Neural cell (in vitro differentiated cells): Measurements from ENCODE around the gene RRAS2. TPM values are rescaled to one million over a fixed set of nuclear protein-coding genes. Genes with fewer than 3 reads are reported as not detected.

ENCODE experiments used
- H2AFZ ChIP-seq: fragments of 200-600, 300-800 bp; sonication (generic), shearing (Covaris generic); 2 replicates; pipeline ENCODE4 v1.6.0; 2014; ENCODE audit warnings: low read depth, mild to moderate bottlenecking, antibody characterized with exemption, low read length, moderate library complexity
- H3F3A ChIP-seq: fragments of 200-600 bp; shearing (Covaris generic); 2 replicates; pipeline ENCODE4 v1.6.1; 2016; ENCODE audit warnings: mild to moderate bottlenecking, moderate library complexity, mixed read lengths, antibody characterized with exemption, low read length; ENCODE audit not compliant: insufficient read depth, poor library complexity, severe bottlenecking
- H3K27ac ChIP-seq: fragments of 200-600, 300-800 bp; sonication (generic), shearing (Covaris generic); 2 replicates; pipeline ENCODE4 v1.5.1; 2014; ENCODE audit warnings: mild to moderate bottlenecking, low read length, moderate library complexity
- H3K27me3 ChIP-seq: fragments of 300-800, 200-600 bp; sonication (generic), shearing (Covaris generic); 2 replicates; pipeline ENCODE4 v1.6.0; 2014; ENCODE audit warnings: mild to moderate bottlenecking, low read depth, low read length, moderate library complexity; ENCODE audit not compliant: insufficient read depth
- H3K36me3 ChIP-seq: fragments of 300-800, 200-600 bp; sonication (generic), shearing (Covaris generic); 2 replicates; pipeline ENCODE4 v1.5.1; 2014; ENCODE audit warnings: mild to moderate bottlenecking, antibody characterized with exemption, low read length, moderate library complexity; ENCODE audit not compliant: insufficient read depth
- H3K4me2 ChIP-seq: fragments of 300-800, 200-600 bp; sonication (generic), shearing (Covaris generic); 2 replicates; pipeline ENCODE4 v1.6.0; 2014; ENCODE audit warnings: mild to moderate bottlenecking, low read length
- H3K4me3 ChIP-seq: fragments of 300-800, 200-600 bp; sonication (generic), shearing (Covaris generic); 2 replicates; pipeline ENCODE4 v1.5.1; 2014; ENCODE audit warnings: mild to moderate bottlenecking, low read length, moderate library complexity
- H3K79me2 ChIP-seq: fragments of 200-600 bp; shearing (Covaris generic); replicated peaks from 2 replicates; pipeline ENCODE4 v1.6.0; 2014; ENCODE audit warnings: mild to moderate bottlenecking, low read length, moderate library complexity; ENCODE audit not compliant: insufficient read depth
- H3K9ac ChIP-seq: fragments of 300-800, 200-600 bp; sonication (generic), shearing (Covaris generic); 2 replicates; pipeline ENCODE4 v1.6.1; 2016; ENCODE audit warnings: mild to moderate bottlenecking, low read length, mixed read lengths
- H3K9me2 ChIP-seq: fragments of 200-600 bp; shearing (Covaris generic); 2 replicates; pipeline ENCODE4 v1.6.1; 2016; ENCODE audit warnings: mild to moderate bottlenecking, low read length, mixed read lengths; ENCODE audit not compliant: insufficient read depth
- H3K9me3 ChIP-seq: fragments of 200-600, 300-800 bp; sonication (generic), shearing (Covaris generic); 2 replicates; pipeline ENCODE4 v1.6.1; 2016; ENCODE audit warnings: mild to moderate bottlenecking, mixed run types, low read length, moderate library complexity, mixed read lengths
- H4K20me1 ChIP-seq: fragments of 200-600 bp; shearing (Covaris generic); 2 replicates; pipeline ENCODE4 v1.6.1; 2016; ENCODE audit warnings: mild to moderate bottlenecking, mixed run types; ENCODE audit not compliant: insufficient read depth
- EP300 ChIP-seq: fragments of 450-650 bp; conservative IDR thresholded peaks from 2 replicates; pipeline ENCODE4 v1.6.1; 2014; ENCODE audit warnings: antibody characterized with exemption, mild to moderate bottlenecking, moderate library complexity; ENCODE audit not compliant: poor library complexity, severe bottlenecking
- EZH2 ChIP-seq: fragments of 200-600, 300-800 bp; shearing (Covaris generic), sonication (generic); IDR thresholded peaks from 2 replicates; pipeline ENCODE4 v1.6.1; 2014; ENCODE audit warnings: antibody characterized with exemption, low read length, borderline replicate concordance, mild to moderate bottlenecking; ENCODE audit not compliant: insufficient read depth, poor library complexity, severe bottlenecking
- MXI1 ChIP-seq: fragments of 450-650 bp; conservative IDR thresholded peaks from 2 replicates; pipeline ENCODE4 v1.6.1; 2014; ENCODE audit warnings: antibody characterized with exemption, mild to moderate bottlenecking; ENCODE audit not compliant: poor library complexity, severe bottlenecking
- POLR2AphosphoS5 ChIP-seq: IDR thresholded peaks from 2 replicates; pipeline ENCODE4 v1.6.1; 2012
- RAD21 ChIP-seq: fragments of 450-650 bp; conservative IDR thresholded peaks from 2 replicates; pipeline ENCODE4 v1.6.1; 2014; ENCODE audit warnings: antibody characterized with exemption, mild to moderate bottlenecking, moderate library complexity
- SMC3 ChIP-seq: fragments of 450-650 bp; conservative IDR thresholded peaks from 2 replicates; pipeline ENCODE4 v1.6.1; 2014; ENCODE audit warnings: antibody characterized with exemption, mild to moderate bottlenecking, moderate library complexity; ENCODE audit not compliant: poor library complexity
- TAF1 ChIP-seq: IDR thresholded peaks from 2 replicates; pipeline ENCODE4 v1.6.1; 2012; ENCODE audit warnings: low read depth
- polyA plus RNA-seq: library from polyadenylated mRNA; depleted of rRNA; stranded (reverse); fragments of >200 nt; gene quantifications from 2 replicates; pipeline ENCODE4 v1.2.3, GENCODE V29; 2014
- TF ChIP-seq, protein P1 (sequence below): fragments of 450-650 bp; IDR thresholded peaks from 2 replicates; pipeline ENCODE4 v1.5.1; 2014; ENCODE audit warnings: antibody characterized with exemption, mild to moderate bottlenecking, moderate library complexity; ENCODE audit not compliant: poor library complexity, severe bottlenecking
- TF ChIP-seq, protein P2 (sequence below): IDR thresholded peaks from 2 replicates; pipeline ENCODE4 v1.6.1; 2012; ENCODE audit warnings: borderline replicate concordance

The RRAS2 gene
- polyA plus RNA-seq, 1 donor from 2014 or later = 47.3 TPM

GRCh38 chr11:14336507-14337503 lies 22.2 kb downstream of the RRAS2 start:
- TF ChIP-seq, protein P1, sequence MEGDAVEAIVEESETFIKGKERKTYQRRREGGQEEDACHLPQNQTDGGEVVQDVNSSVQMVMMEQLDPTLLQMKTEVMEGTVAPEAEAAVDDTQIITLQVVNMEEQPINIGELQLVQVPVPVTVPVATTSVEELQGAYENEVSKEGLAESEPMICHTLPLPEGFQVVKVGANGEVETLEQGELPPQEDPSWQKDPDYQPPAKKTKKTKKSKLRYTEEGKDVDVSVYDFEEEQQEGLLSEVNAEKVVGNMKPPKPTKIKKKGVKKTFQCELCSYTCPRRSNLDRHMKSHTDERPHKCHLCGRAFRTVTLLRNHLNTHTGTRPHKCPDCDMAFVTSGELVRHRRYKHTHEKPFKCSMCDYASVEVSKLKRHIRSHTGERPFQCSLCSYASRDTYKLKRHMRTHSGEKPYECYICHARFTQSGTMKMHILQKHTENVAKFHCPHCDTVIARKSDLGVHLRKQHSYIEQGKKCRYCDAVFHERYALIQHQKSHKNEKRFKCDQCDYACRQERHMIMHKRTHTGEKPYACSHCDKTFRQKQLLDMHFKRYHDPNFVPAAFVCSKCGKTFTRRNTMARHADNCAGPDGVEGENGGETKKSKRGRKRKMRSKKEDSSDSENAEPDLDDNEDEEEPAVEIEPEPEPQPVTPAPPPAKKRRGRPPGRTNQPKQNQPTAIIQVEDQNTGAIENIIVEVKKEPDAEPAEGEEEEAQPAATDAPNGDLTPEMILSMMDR = no peak
- TF ChIP-seq SMC3 (no peak), TAF1 (no peak), POLR2AphosphoS5 (no peak), EZH2 (no peak), RAD21 (no peak), EP300 (no peak), MXI1 (no peak)
- TF ChIP-seq, protein P2, sequence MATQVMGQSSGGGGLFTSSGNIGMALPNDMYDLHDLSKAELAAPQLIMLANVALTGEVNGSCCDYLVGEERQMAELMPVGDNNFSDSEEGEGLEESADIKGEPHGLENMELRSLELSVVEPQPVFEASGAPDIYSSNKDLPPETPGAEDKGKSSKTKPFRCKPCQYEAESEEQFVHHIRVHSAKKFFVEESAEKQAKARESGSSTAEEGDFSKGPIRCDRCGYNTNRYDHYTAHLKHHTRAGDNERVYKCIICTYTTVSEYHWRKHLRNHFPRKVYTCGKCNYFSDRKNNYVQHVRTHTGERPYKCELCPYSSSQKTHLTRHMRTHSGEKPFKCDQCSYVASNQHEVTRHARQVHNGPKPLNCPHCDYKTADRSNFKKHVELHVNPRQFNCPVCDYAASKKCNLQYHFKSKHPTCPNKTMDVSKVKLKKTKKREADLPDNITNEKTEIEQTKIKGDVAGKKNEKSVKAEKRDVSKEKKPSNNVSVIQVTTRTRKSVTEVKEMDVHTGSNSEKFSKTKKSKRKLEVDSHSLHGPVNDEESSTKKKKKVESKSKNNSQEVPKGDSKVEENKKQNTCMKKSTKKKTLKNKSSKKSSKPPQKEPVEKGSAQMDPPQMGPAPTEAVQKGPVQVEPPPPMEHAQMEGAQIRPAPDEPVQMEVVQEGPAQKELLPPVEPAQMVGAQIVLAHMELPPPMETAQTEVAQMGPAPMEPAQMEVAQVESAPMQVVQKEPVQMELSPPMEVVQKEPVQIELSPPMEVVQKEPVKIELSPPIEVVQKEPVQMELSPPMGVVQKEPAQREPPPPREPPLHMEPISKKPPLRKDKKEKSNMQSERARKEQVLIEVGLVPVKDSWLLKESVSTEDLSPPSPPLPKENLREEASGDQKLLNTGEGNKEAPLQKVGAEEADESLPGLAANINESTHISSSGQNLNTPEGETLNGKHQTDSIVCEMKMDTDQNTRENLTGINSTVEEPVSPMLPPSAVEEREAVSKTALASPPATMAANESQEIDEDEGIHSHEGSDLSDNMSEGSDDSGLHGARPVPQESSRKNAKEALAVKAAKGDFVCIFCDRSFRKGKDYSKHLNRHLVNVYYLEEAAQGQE = no peak
- no peak overlapping the region for H3K4me3 ChIP-seq
- no peak overlapping the region for H3K27ac ChIP-seq
- no peaks in the 10 kb centered on the region for H3F3A ChIP-seq
- H4K20me1 ChIP-seq = no peaks in the 10 kb centered on the region
- no peaks in the 10 kb centered on the region for H3K9me3 ChIP-seq
- H3K27me3 ChIP-seq = no peaks in the 10 kb centered on the region
- H3K9me2 ChIP-seq = no peaks in the 10 kb centered on the region
- no peak overlapping the region for H3K4me2 ChIP-seq
- H3K9ac ChIP-seq = no peak overlapping the region
- peaks cover 33% of the 10 kb centered on the region for H3K79me2 ChIP-seq
- H3K36me3 ChIP-seq = no peaks in the 10 kb centered on the region
- no peak overlapping the region for H2AFZ ChIP-seq

- no peaks in the 10 kb centered on the region for H4K20me1 ChIP-seq
- H3K4me3 ChIP-seq = no peak overlapping the region
Observed at GRCh38 chr11:14335712-14336111, 23.3 kb downstream of the RRAS2 start.

More at GRCh38 chr11:14335712-14336111, 23.3 kb downstream of the RRAS2 start:
- no peak overlapping the region for H3K27ac ChIP-seq
- H3K9me2 ChIP-seq = no peaks in the 10 kb centered on the region
- H3K4me2 ChIP-seq = no peak overlapping the region
- no peak overlapping the region for H2AFZ ChIP-seq
- no peaks in the 10 kb centered on the region for H3F3A ChIP-seq
- H3K79me2 ChIP-seq = peaks cover 33% of the 10 kb centered on the region
- TF ChIP-seq, protein P1 = no peak
- TF ChIP-seq SMC3 (no peak), MXI1 (no peak), EZH2 (no peak), POLR2AphosphoS5 (no peak), EP300 (no peak), RAD21 (no peak), TAF1 (no peak)
- no peaks in the 10 kb centered on the region for H3K9me3 ChIP-seq
- no peaks in the 10 kb centered on the region for H3K27me3 ChIP-seq
- no peak overlapping the region for H3K9ac ChIP-seq
- no peaks in the 10 kb centered on the region for H3K36me3 ChIP-seq
